HG03571 (cell line): ENCODE results near the gene CYP2A13.
"Not testable (repeated sequence)": the region's sequence is repeated elsewhere in the genome, so short reads cannot be mapped to it uniquely, and the experiment has no call there.

Experiments
- ATAC-seq: cut with Tn5 transposase; IDR thresholded peaks from one replicate; pipeline ENCODE4 v1.9.1; 2021; ENCODE audit not compliant: unreplicated experiment

The CYP2A13 gene, protein sequence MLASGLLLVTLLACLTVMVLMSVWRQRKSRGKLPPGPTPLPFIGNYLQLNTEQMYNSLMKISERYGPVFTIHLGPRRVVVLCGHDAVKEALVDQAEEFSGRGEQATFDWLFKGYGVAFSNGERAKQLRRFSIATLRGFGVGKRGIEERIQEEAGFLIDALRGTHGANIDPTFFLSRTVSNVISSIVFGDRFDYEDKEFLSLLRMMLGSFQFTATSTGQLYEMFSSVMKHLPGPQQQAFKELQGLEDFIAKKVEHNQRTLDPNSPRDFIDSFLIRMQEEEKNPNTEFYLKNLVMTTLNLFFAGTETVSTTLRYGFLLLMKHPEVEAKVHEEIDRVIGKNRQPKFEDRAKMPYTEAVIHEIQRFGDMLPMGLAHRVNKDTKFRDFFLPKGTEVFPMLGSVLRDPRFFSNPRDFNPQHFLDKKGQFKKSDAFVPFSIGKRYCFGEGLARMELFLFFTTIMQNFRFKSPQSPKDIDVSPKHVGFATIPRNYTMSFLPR

DNA sequence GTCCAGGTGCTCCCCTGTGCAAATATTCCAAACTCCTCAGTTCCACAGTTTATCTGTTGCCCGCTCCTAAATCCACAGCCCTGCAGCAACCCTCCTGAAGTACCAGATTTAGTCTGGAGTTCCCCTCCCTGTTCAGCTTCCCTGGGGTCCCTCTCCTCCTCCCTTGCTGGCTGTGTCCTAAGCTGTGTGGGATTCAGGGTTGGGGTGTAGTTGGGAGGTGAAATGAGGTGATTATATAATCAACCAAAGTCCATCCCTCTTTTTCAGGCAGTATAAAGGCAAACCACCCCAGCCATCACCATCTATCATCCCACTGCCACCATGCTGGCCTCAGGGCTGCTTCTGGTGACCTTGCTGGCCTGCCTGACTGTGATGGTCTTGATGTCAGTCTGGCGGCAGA is at the start of gene CYP2A13:
CYP2A13 (plus strand) TSS at position 301 of the 400 bp plus-strand sequence; CDS start at position 322, 21 bp downstream.
- no peak for ATAC-seq

DNA sequence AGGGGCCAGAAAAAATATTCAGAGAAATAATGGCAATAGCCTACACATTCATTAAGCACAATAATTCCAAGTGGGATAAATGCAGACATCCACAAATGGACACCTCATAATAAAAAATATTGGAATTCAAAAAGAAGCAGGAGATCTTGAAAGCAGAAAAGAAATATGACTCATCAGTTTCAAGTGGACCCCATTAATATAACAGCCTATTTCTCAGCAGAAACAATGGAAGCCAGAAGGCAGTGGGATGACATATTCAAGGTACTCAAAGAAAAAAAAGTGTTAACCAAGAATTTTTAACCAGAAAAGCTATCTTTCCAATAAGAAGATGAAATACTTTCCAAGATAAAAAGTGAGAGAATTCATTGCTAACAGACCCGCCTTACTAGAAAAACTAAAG is 48.4 kb upstream of the CYP2A13 start:
- ATAC-seq, result no peak

DNA sequence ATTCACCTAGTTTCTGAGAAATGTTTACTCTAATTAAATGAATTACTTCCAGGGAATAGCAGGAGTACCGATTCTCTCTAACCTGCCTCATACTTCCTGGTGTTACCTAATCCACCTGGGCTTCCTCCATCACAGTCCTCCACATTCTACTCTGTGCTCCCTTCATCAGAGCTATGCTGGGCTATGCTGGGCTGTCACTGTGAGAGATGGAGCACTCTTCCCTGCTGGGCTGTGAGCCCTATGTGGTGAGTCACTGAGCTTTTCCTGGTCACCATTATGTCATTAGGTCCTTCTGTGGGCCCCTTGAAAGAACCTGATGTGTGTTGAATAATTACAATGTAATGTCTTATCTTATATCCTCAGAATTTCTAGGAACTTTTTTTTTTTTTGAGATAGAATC is 43.2 kb upstream of the CYP2A13 start:
- not testable (repeated sequence) for ATAC-seq

GRCh38 chr19:41050426-41050825 is 37.8 kb upstream of the CYP2A13 start:
- no peak for ATAC-seq

DNA sequence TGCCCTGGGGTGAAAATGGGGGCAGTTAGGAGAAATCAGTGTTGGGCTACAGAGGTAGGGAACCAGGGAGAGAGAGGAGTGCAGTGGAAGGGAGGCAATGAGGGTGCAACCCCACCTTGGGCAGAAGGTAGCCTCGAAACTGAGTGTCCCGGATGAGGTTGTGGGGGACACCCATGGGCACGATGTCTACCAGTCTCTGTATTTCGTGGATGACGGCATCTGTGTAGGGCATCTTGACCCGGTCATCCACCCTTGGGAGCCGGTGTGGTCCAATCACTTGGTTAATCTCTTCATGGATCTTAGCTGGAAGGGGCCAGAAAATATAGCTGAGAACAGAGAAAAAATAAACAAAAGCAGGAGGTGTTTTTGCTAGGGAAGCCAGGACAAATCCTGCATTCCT is 36.1 kb upstream of the CYP2A13 start:
- not testable (repeated sequence) for ATAC-seq

GRCh38 chr19:41053331-41053730 is 34.9 kb upstream of the CYP2A13 start:
- not testable (repeated sequence) for ATAC-seq

- no peak for ATAC-seq
Observed at GRCh38 chr19:41064974-41065569, 23.2 kb upstream of the CYP2A13 start.

DNA sequence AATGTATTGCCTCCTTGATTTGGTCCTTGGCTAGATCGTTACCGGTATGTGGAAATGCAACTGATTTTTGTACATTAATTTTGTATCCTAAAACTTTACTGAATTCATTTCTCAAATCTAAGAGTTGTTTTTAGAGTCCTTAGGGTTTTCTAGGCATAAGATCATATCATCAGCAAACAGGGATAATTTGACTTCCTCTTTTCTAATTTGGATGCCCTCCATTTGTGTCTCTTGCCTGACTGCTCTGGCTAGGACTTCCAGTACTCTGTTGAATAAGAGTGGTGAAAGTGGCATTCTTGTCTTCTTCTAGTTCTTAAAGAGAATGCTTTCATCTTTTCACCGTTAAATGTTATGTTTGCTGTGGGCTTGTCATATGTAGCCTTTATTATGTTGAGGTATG is 12.0 kb upstream of the CYP2A13 start:
- ATAC-seq, result no peak

DNA sequence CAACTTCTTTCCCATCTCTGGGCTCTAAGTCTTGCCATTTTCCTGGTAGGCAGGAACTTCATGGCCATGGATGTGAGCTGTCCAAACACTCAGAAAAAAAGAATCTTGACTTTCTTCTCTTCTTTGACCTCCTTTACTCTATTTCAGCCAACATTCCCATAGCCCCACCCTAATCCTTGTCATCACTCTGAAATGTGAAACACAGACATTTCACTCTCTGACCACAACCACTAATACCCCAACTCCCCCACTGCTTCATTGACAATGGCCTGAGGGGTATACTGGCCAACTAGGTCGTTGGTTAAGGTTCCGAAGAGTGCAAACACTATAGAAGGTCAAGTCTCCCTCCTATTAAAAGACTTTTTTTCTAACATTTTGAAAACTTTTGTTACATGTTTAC is 4.7 kb upstream of the CYP2A13 start:
- ATAC-seq, result no peak

DNA sequence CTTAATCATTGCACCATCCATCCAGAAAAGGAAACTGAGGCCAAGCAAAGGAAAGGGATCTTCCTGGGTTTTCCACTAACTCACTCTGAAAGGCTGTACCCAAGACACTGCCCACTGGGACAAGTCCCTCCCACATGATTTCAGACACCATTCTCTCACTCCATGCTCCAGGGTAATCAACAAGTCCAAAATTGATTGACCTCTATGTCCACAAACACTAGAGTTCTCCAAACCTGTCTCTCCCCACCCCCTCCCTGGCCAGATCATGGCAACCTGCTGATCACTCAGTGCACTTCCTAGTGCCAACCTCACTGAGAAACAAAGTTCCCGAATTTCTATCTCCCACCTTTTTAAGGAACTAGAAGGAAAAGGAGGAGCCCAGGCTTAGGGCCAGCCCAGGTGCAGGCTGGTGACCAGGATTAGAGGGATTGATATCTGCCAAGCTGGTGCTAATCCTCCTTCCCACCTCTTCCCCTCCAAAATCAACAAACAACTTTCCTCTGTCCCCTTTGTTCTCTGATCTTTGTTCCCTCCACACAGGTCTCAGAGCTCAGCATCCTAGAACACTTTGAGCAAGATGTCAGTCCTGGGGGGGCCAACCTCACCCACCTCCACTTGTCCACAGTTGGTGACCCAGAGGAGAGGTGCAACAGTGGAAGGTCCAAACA is 2.4 kb upstream of the CYP2A13 start:
- ATAC-seq, result no peak

DNA sequence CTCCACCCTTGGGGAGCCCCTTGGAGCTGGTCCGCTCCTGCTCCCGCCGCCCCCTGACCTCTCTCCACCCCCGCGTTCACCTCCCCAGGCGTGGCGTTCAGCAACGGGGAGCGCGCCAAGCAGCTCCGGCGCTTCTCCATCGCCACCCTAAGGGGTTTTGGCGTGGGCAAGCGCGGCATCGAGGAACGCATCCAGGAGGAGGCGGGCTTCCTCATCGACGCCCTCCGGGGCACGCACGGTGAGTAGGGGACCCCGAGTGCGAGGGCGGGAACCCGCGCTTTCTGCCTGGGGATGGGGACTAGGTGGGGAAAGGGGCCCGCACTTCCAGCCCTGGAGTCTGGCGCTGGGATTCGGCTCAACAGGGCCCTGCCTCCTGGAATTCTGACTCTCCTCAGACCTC is 1.7 kb downstream of the CYP2A13 start:
- no peak for ATAC-seq

DNA sequence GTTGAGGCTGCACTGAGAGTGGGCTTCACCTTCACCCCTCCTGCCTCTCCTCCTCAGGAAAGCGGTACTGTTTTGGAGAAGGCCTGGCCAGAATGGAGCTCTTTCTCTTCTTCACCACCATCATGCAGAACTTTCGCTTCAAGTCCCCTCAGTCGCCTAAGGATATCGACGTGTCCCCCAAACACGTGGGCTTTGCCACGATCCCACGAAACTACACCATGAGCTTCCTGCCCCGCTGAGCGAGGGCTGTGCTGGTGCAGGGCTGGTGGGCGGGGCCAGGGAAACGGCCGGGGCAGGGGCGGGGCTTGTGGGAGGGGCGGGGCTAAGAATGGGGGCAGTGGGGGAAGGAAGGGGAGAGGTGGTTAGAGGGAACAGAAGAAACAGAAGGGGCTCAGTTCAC is 7.5 kb downstream of the CYP2A13 start:
- ATAC-seq, result no peak

DNA sequence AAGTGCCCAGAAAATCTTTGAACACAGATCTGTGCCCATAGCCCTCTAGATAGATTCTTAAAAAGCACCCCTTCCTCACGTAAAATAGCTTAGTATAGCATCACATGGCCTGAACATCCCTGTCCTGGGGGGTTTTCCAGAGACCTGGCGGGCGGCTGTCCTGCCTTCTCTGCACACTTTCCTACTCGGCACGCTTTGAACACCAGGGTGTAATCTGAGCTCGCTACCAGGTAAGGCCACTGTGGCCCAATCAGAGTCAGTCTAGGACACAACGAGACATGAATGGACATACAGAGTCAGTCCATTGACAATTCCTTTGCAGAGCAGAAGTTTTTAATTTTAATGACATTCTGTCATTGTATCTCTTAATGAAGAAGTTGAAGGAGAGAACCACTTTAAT is 8.1 kb downstream of the CYP2A13 start:
- no peak for ATAC-seq

- ATAC-seq, result no peak
Observed at GRCh38 chr19:41097302-41097701, 9.1 kb downstream of the CYP2A13 start.

GRCh38 chr19:41098762-41099161 is 10.5 kb downstream of the CYP2A13 start:
- ATAC-seq, result no peak

GRCh38 chr19:41102210-41102609 is 14.0 kb downstream of the CYP2A13 start:
- not testable (repeated sequence) for ATAC-seq

DNA sequence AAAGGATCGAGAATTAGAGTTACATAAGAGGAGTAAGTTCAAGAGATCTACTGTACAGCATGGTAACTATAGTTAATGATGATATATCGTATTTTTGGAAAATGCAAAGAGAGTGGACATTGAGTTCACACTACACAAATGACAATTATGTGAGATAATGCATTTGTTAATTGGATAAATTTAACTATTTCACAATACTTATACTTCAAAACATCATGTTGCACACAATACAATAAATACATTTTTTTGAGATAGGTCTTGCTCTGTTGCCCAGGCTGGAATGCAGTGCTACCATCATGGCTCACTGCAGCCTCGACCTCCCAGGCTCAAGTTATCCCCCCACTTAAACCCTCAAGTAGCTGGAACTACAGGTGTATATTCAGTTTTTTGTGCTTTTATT is 17.9 kb downstream of the CYP2A13 start:
- ATAC-seq, result no peak

GRCh38 chr19:41111296-41111695 is 23.0 kb downstream of the CYP2A13 start:
- ATAC-seq, result no peak

DNA sequence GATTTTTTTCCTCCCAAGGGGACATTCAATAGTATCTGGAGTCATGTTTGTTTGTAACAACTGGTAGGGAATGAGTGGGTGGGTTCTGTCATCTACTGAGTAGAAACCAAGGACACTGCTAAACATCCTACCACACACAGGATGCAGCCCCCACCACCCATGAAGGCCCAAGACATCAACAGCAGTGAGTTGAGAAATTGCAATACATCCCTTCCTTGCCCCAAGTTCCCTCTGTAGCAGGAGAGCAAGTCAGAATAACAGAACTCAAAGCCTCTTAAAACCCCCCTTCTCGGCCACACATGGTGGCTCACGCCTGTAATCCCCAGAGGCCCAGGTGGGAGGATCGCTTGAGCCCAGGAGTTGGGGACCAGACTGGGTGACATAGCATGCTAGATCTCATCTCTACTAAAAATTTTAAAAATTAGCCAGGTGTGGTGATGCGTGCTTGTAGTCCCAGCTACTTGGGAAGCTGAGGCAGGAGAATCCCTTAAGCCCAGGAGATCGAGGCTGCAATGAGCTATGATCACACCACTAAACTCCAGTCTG is 23.6 kb downstream of the CYP2A13 start:
- no peak for ATAC-seq

- ATAC-seq, result no peak
Observed at GRCh38 chr19:41112728-41113290, 24.6 kb downstream of the CYP2A13 start.

DNA sequence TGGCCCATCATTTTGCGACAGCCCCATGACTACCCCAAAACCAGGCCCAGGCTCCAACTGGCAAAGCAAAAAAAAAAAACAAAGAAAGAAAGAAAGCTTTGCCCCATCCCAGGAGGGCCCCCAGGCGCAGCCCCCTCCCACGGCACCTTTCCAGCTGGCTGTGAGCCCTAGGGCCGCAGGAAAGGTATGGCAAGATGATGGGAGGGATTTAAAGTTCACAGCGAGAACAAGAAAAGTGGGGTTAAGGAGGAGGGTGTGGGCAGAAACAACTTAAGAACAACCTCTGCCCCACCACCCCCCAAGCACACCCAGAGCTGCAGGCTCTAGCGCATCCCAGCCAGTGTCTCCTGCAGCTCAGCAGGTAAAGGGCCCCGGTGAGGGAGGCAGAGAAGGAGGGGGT is 25.9 kb downstream of the CYP2A13 start, which contains the start of gene CYP2F1:
CYP2F1 (plus strand) TSS at position 301 of the 400 bp plus-strand sequence. CDS start 1,757 bp downstream, outside the sequence.
- no peak for ATAC-seq
